SK-N-DZ (cell line): ENCODE data around the gene OR10A2.
"Not testable (repeated sequence)": the region's sequence is repeated elsewhere in the genome, so short reads cannot be mapped to it uniquely, and the experiment has no call there.

ENCODE experiments used
- DNase-seq: peaks from one replicate; pipeline ENCODE4 v3.0.0-alpha.2; 2015; ENCODE audit warnings: low spot score

Gene OR10A2

GRCh38 chr11:6887711-6888110, 24.9 kb downstream of the OR10A2 start:
- DNase-seq: not testable (repeated sequence)

GRCh38 chr11:6888830-6889229, 26.0 kb downstream of the OR10A2 start:
- no peak for DNase-seq

- no peak for DNase-seq
Measured at GRCh38 chr11:6889835-6890234, 27.0 kb downstream of the OR10A2 start.

GRCh38 chr11:6892400-6892799, 29.5 kb downstream of the OR10A2 start, which contains the start of gene OR2D2:
Gene OR2D2 (minus strand): TSS chr11:6892500. CDS start chr11:6892500, 0 bp downstream.
- no peak for DNase-seq

- DNase-seq: no peak
Measured at GRCh38 chr11:6894097-6894496, 31.2 kb downstream of the OR10A2 start.

GRCh38 chr11:6895010-6895409, 32.2 kb downstream of the OR10A2 start:
- no peak for DNase-seq

- DNase-seq: no peak
Measured at GRCh38 chr11:6898911-6899310, 36.1 kb downstream of the OR10A2 start.

GRCh38 chr11:6900327-6900999, 37.6 kb downstream of the OR10A2 start:
- DNase-seq: no peak

GRCh38 chr11:6904804-6905203, 41.9 kb downstream of the OR10A2 start:
- not testable (repeated sequence) for DNase-seq

- no peak for DNase-seq
Measured at GRCh38 chr11:6911378-6911777, 48.5 kb downstream of the OR10A2 start.

- no peak for DNase-seq
Measured at GRCh38 chr11:6911948-6912347, 49.1 kb downstream of the OR10A2 start.

- no peak for DNase-seq
Measured at GRCh38 chr11:6919698-6920097, 56.8 kb downstream of the OR10A2 start.

- DNase-seq: no peak
Measured at GRCh38 chr11:6920702-6921101, 57.8 kb downstream of the OR10A2 start, which contains the start of gene OR2D3. Gene OR2D3 (plus strand): TSS chr11:6921002. CDS start chr11:6921002, 0 bp downstream.
